Activated CD8-positive, alpha-beta memory T cell treated with anti-CD3 and anti-CD28 coated beads for 1 hour (primary cell): ENCODE data around the gene SMURF1.
A peak's percentile ranks its signal among the peaks of the same experiment; 100 is the strongest.
"Not testable (repeated sequence)": the region's sequence is repeated elsewhere in the genome, so short reads cannot be mapped to it uniquely, and the experiment has no call there.

Experiments
- DNase-seq, 2 donors: peaks; one replicate each; pipeline ENCODE4 v3.0.0-alpha.2; 2020; ENCODE audit warnings: low read depth in 1 of 2; ENCODE audit errors: extremely low read depth in 1 of 2

The SMURF1 gene

GRCh38 chr7:99122762-99123161 lies 21.1 kb downstream of the SMURF1 start:
- no peak for DNase-seq

- DNase-seq = no peak
Measured at GRCh38 chr7:99121496-99122021, 22.3 kb downstream of the SMURF1 start.

GRCh38 chr7:99120916-99121315 lies 23.0 kb downstream of the SMURF1 start:
- DNase-seq = no peak

- DNase-seq = no peak
Measured at GRCh38 chr7:99120501-99120900, 23.4 kb downstream of the SMURF1 start.

GRCh38 chr7:99118077-99118476 lies 25.8 kb downstream of the SMURF1 start:
- no peak for DNase-seq

GRCh38 chr7:99116144-99116543 lies 27.8 kb downstream of the SMURF1 start:
- no peak for DNase-seq

- no peak for DNase-seq
Measured at GRCh38 chr7:99115379-99115778, 28.5 kb downstream of the SMURF1 start.

GRCh38 chr7:99112979-99113378 lies 30.9 kb downstream of the SMURF1 start:
- no peak for DNase-seq

- DNase-seq = no peak
Measured at GRCh38 chr7:99112097-99112496, 31.8 kb downstream of the SMURF1 start.

- no peak for DNase-seq
Measured at GRCh38 chr7:99111591-99111990, 32.3 kb downstream of the SMURF1 start.

- peak in 1 of 2 donors; percentile 0 for DNase-seq
Measured at GRCh38 chr7:99109108-99110051, 34.5 kb downstream of the SMURF1 start.

- DNase-seq = no peak
Measured at GRCh38 chr7:99108613-99109012, 35.3 kb downstream of the SMURF1 start.

- no peak for DNase-seq
Measured at GRCh38 chr7:99106821-99107241, 37.1 kb downstream of the SMURF1 start.

- no peak for DNase-seq
Measured at GRCh38 chr7:99106411-99106810, 37.5 kb downstream of the SMURF1 start.

GRCh38 chr7:99105756-99106155 lies 38.2 kb downstream of the SMURF1 start:
- DNase-seq = no peak

- no peak for DNase-seq
Measured at GRCh38 chr7:99104631-99105030, 39.3 kb downstream of the SMURF1 start.

GRCh38 chr7:99103836-99104235 lies 40.1 kb downstream of the SMURF1 start:
- not testable (repeated sequence) for DNase-seq

GRCh38 chr7:99102809-99103690 lies 40.9 kb downstream of the SMURF1 start:
- no peak for DNase-seq

- no peak for DNase-seq
Measured at GRCh38 chr7:99102361-99102760, 41.5 kb downstream of the SMURF1 start.

- DNase-seq = not testable (repeated sequence)
Measured at GRCh38 chr7:99101516-99101915, 42.4 kb downstream of the SMURF1 start.

- DNase-seq = no peak
Measured at GRCh38 chr7:99099499-99100077, 44.3 kb downstream of the SMURF1 start.
